Activated CD4-positive, alpha-beta memory T cell treated with anti-CD3 and anti-CD28 coated beads, Interleukin-2, amount 10 ng/mL, durations not matched to agents 7 days and 5 days (primary cell): ENCODE data around the gene ANKRD22. TPM values are rescaled to one million over a fixed set of nuclear protein-coding genes. Genes with fewer than 3 reads are reported as not detected.
"Not testable (repeated sequence)": the region's sequence is repeated elsewhere in the genome, so short reads cannot be mapped to it uniquely, and the experiment has no call there.

Experiments used
- CTCF ChIA-PET: fragments of 350-600 bp; sonication (Branson Sonifier 250); formaldehyde crosslinking; loops from one replicate; lab custom pipeline; 2021; ENCODE audit warnings: antibody characterized with exemption, inconsistent platforms; lab: Charles Lee
- POLR2A ChIA-PET: fragments of 350-600 bp; sonication (Branson Sonifier 250); formaldehyde crosslinking; loops from one replicate; lab custom pipeline; 2021; ENCODE audit warnings: antibody characterized with exemption; lab: Charles Lee
- DNase-seq: peaks from one replicate; pipeline ENCODE4 v3.0.0-alpha.2; 2020
- H3K27ac Mint-ChIP-seq: one replicate; pipeline ENCODE4 v1.8.0; 2021; ENCODE audit warnings: mild to moderate bottlenecking, mixed read lengths
- H3K27me3 Mint-ChIP-seq: one replicate; pipeline ENCODE4 v1.8.0; 2021; ENCODE audit warnings: mixed read lengths
- H3K36me3 Mint-ChIP-seq: one replicate; pipeline ENCODE4 v1.8.0; 2021; ENCODE audit warnings: low read depth, mixed read lengths
- H3K4me1 Mint-ChIP-seq: one replicate; pipeline ENCODE4 v1.8.0; 2021; ENCODE audit warnings: mixed read lengths
- H3K4me3 Mint-ChIP-seq: one replicate; pipeline ENCODE4 v1.8.0; 2021; ENCODE audit warnings: mild to moderate bottlenecking, mixed read lengths
- H3K9me3 Mint-ChIP-seq: one replicate; pipeline ENCODE4 v1.8.0; 2021; ENCODE audit warnings: mixed read lengths
- total RNA-seq, 2 experiments: library from RNA; stranded (reverse); gene quantifications; one replicate each; pipeline ENCODE4 v1.2.3, GENCODE V29; 2021

ANKRD22 gene
- total RNA-seq, 2 experiments from 2014 or later = 0.15 to 0.18 TPM

- POLR2A ChIA-PET = no interaction called here
- no peak for DNase-seq
- Mint-ChIP-seq H3K9me3 (no peaks in the 10 kb centered on the region), H3K4me1 (peaks cover 61% of the 10 kb centered on the region), H3K4me3 (no peak overlapping the region), H3K27ac (no peak overlapping the region), H3K36me3 (peaks cover 49% of the 10 kb centered on the region), H3K27me3 (no peaks in the 10 kb centered on the region)
- CTCF ChIA-PET = interaction anchor here (0.7 to 3.3 kb wide), 2 partner anchors 21 to 53 kb away, joined by 3 to 10 read pairs; no protein-coding TSS in a partner anchor
These were observed 37.3 kb upstream of the ANKRD22 start for GRCh38 chr10:88888810-88889445.

- Mint-ChIP-seq H3K4me1 (peaks cover 76% of the 10 kb centered on the region), H3K36me3 (peaks cover 62% of the 10 kb centered on the region), H3K9me3 (no peaks in the 10 kb centered on the region), H3K4me3 (no peak overlapping the region), H3K27me3 (no peaks in the 10 kb centered on the region), H3K27ac (no peak overlapping the region)
- ChIA-PET CTCF (interaction anchor here (1.1 kb wide), 2 partner anchors 50 to 77 kb away, joined by 3 read pairs; no protein-coding TSS in a partner anchor), POLR2A (no interaction called here)
- no peak for DNase-seq
These were observed 34.9 kb upstream of the ANKRD22 start for GRCh38 chr10:88886557-88886956.

GRCh38 chr10:88883448-88883809, 31.8 kb upstream of the ANKRD22 start:
- Mint-ChIP-seq H3K4me1 (peaks cover 75% of the 10 kb centered on the region), H3K27me3 (no peaks in the 10 kb centered on the region), H3K9me3 (no peaks in the 10 kb centered on the region), H3K27ac (peak overlapping the region; percentile 74), H3K36me3 (peaks cover 57% of the 10 kb centered on the region), H3K4me3 (peak overlapping the region; percentile 97)
- no peak for DNase-seq
- ChIA-PET CTCF (interaction anchor here (2.7 kb wide), 1 partner anchor 48 kb away, joined by 18 read pairs; no protein-coding TSS in a partner anchor), POLR2A (interaction anchor here (1.6 to 5.1 kb wide), 3 partner anchors 15 to 108 kb away, joined by 4 to 46 read pairs (median 12); partner anchors contain the start of gene FAS)

GRCh38 chr10:88882646-88883447, 31.2 kb upstream of the ANKRD22 start:
- peaks cover 52% of the 10 kb centered on the region for H3K36me3 Mint-ChIP-seq
- peaks cover 75% of the 10 kb centered on the region for H3K4me1 Mint-ChIP-seq
- H3K27ac Mint-ChIP-seq = peak overlapping the region; percentile 99
- not testable (repeated sequence) for DNase-seq, H3K9me3 Mint-ChIP-seq, H3K27me3 Mint-ChIP-seq
- ChIA-PET CTCF (interaction anchor here (2.3 to 2.7 kb wide), 2 partner anchors 47 to 48 kb away, joined by 15 to 18 read pairs; no protein-coding TSS in a partner anchor), POLR2A (interaction anchor here (1.1 to 5.1 kb wide), 6 partner anchors 13 to 113 kb away, joined by 4 to 46 read pairs (median 8); partner anchors contain the start of gene FAS)
- H3K4me3 Mint-ChIP-seq = peak overlapping the region; percentile 97

- Mint-ChIP-seq H3K36me3 (peaks cover 51% of the 10 kb centered on the region), H3K4me3 (peak overlapping the region; percentile 97)
These were observed 30.4 kb upstream of the ANKRD22 start for GRCh38 chr10:88881922-88882645.

GRCh38 chr10:88881320-88881719, 29.7 kb upstream of the ANKRD22 start:
- Mint-ChIP-seq H3K9me3 (peaks cover 8% of the 10 kb centered on the region), H3K4me3 (peak overlapping the region; percentile 97), H3K36me3 (peaks cover 52% of the 10 kb centered on the region), H3K27ac (peak overlapping the region; percentile 99), H3K4me1 (peaks cover 67% of the 10 kb centered on the region), H3K27me3 (no peaks in the 10 kb centered on the region)
- DNase-seq = peak; percentile 23
- ChIA-PET CTCF (interaction anchor here (0.8 to 2.3 kb wide), 3 partner anchors 14 to 46 kb away, joined by 3 to 15 read pairs (median 4); no protein-coding TSS in a partner anchor), POLR2A (interaction anchor here (1.0 to 5.1 kb wide), 10 partner anchors 11 to 1019 kb away, joined by 3 to 46 read pairs (median 6); partner anchors contain the start of gene FAS)

More at GRCh38 chr10:88881922-88882645, 30.4 kb upstream of the ANKRD22 start:
- Mint-ChIP-seq H3K27me3 (no peaks in the 10 kb centered on the region), H3K9me3 (peaks cover 1% of the 10 kb centered on the region), H3K27ac (peak overlapping the region; percentile 99), H3K4me1 (peaks cover 73% of the 10 kb centered on the region)
- no peak for DNase-seq
- ChIA-PET CTCF (interaction anchor here (0.8 to 2.3 kb wide), 2 partner anchors 13 to 47 kb away, joined by 4 to 15 read pairs; no protein-coding TSS in a partner anchor), POLR2A (interaction anchor here (1.0 to 5.1 kb wide), 9 partner anchors 10 to 1020 kb away, joined by 4 to 46 read pairs (median 6); partner anchors contain the start of gene FAS)

GRCh38 chr10:88880282-88881076, 28.8 kb upstream of the ANKRD22 start:
- Mint-ChIP-seq H3K36me3 (peaks cover 46% of the 10 kb centered on the region), H3K27me3 (no peaks in the 10 kb centered on the region), H3K9me3 (peaks cover 8% of the 10 kb centered on the region), H3K4me3 (peak overlapping the region; percentile 97), H3K27ac (peak overlapping the region; percentile 99), H3K4me1 (peaks cover 60% of the 10 kb centered on the region)
- POLR2A ChIA-PET = interaction anchor here (0.8 to 5.1 kb wide), 24 partner anchors 10 to 1062 kb away, joined by 3 to 46 read pairs (median 5); partner anchors contain the start of genes ATAD1, CH25H, FAS and KLLN
- DNase-seq = peak; percentile 84
- CTCF ChIA-PET = interaction anchor here (1.0 to 2.6 kb wide), 12 partner anchors 10 to 114 kb away, joined by 3 to 19 read pairs (median 4); no protein-coding TSS in a partner anchor

GRCh38 chr10:88879534-88880281, 28.1 kb upstream of the ANKRD22 start, which contains the start of gene STAMBPL1:
TSS of gene STAMBPL1 (plus strand) at chr10:88880245. CDS start at chr10:88901709, 21,464 bp downstream.
- DNase-seq = peak; percentile 87
- peaks cover 53% of the 10 kb centered on the region for H3K4me1 Mint-ChIP-seq
- CTCF ChIA-PET = interaction anchor here (1.0 to 2.6 kb wide), 11 partner anchors 10 to 114 kb away, joined by 3 to 19 read pairs (median 4); no protein-coding TSS in a partner anchor
- POLR2A ChIA-PET = interaction anchor here (0.8 to 5.1 kb wide), 24 partner anchors 9 to 1062 kb away, joined by 3 to 46 read pairs (median 4); partner anchors contain the start of genes ATAD1, CH25H, FAS and KLLN
- peak within 1 kb of the TSS; percentile 99 for H3K27ac Mint-ChIP-seq
- peak within 1 kb of the TSS; percentile 97 for H3K4me3 Mint-ChIP-seq
- H3K36me3 Mint-ChIP-seq = peaks cover 40% of the 10 kb centered on the region
- peaks cover 8% of the 10 kb centered on the region for H3K9me3 Mint-ChIP-seq
- H3K27me3 Mint-ChIP-seq = no peaks in the 10 kb centered on the region

GRCh38 chr10:88877298-88877697, 25.7 kb upstream of the ANKRD22 start:
- no peak overlapping the region for H3K4me3 Mint-ChIP-seq
- POLR2A ChIA-PET = no interaction called here

GRCh38 chr10:88875081-88875480, 23.4 kb upstream of the ANKRD22 start:
- POLR2A ChIA-PET = no interaction called here
- no peak for DNase-seq
- no peak overlapping the region for H3K27ac Mint-ChIP-seq
- CTCF ChIA-PET = no interaction called here
- H3K4me1 Mint-ChIP-seq = peaks cover 24% of the 10 kb centered on the region
- no peak overlapping the region for H3K4me3 Mint-ChIP-seq
- H3K9me3 Mint-ChIP-seq = peaks cover 10% of the 10 kb centered on the region
- H3K27me3 Mint-ChIP-seq = peaks cover 5% of the 10 kb centered on the region
- H3K36me3 Mint-ChIP-seq = peaks cover 4% of the 10 kb centered on the region

More at GRCh38 chr10:88877298-88877697, 25.7 kb upstream of the ANKRD22 start:
- Mint-ChIP-seq H3K27me3 (peaks cover 2% of the 10 kb centered on the region), H3K4me1 (peaks cover 30% of the 10 kb centered on the region), H3K36me3 (peaks cover 18% of the 10 kb centered on the region), H3K27ac (no peak overlapping the region), H3K9me3 (peaks cover 8% of the 10 kb centered on the region)
- CTCF ChIA-PET = no interaction called here
- DNase-seq = no peak

GRCh38 chr10:88874281-88874680, 22.6 kb upstream of the ANKRD22 start:
- Mint-ChIP-seq H3K9me3 (peaks cover 10% of the 10 kb centered on the region), H3K27ac (no peak overlapping the region), H3K27me3 (peaks cover 5% of the 10 kb centered on the region), H3K36me3 (peaks cover 4% of the 10 kb centered on the region), H3K4me3 (no peak overlapping the region), H3K4me1 (peaks cover 18% of the 10 kb centered on the region)
- ChIA-PET CTCF (no interaction called here), POLR2A (no interaction called here)
- no peak for DNase-seq
